SK-N-SH (cell line): ENCODE results near the gene TFPI.
"Not testable (repeated sequence)": the region's sequence is repeated elsewhere in the genome, so short reads cannot be mapped to it uniquely, and the experiment has no call there.

Experiments
- POLR2AphosphoS5 ChIP-seq: IDR thresholded peaks from 2 replicates; pipeline ENCODE4 v1.6.1; 2012; ENCODE audit warnings: low read depth, low read length
- TAF1 ChIP-seq: IDR thresholded peaks from 2 replicates; pipeline ENCODE4 v1.6.1; 2012; ENCODE audit warnings: low read depth, mild to moderate bottlenecking, low read length, moderate library complexity, borderline replicate concordance
- TF ChIP-seq, protein P1 (sequence below): fragments of 200-600 bp; sonication (generic); IDR thresholded peaks from 2 replicates; pipeline ENCODE4 v1.6.1; 2017; ENCODE audit warnings: antibody characterized with exemption, mild to moderate bottlenecking, moderate library complexity

DNA sequence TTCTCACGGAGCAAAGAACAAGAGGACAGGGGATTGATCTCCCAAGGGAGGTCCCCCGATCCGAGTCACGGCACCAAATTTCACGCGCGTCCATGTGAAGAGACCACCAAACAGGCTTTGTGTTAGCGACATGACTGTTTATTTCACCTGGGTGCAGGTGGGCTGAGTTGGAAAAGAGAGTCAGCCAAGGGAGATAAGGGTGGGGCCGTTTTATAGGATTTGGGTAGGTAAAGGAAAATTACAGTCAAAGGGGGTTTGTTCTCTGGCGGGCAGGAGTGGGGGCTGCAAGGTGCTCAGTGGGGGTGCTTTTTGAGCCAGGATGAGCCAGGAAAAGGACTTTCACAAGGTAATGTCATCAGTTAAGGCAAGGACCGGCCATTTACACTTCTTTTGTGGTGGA, 11.4 kb upstream of the TFPI start:
- TF ChIP-seq POLR2AphosphoS5, TAF1: not testable (repeated sequence)
- TF ChIP-seq, protein P1, sequence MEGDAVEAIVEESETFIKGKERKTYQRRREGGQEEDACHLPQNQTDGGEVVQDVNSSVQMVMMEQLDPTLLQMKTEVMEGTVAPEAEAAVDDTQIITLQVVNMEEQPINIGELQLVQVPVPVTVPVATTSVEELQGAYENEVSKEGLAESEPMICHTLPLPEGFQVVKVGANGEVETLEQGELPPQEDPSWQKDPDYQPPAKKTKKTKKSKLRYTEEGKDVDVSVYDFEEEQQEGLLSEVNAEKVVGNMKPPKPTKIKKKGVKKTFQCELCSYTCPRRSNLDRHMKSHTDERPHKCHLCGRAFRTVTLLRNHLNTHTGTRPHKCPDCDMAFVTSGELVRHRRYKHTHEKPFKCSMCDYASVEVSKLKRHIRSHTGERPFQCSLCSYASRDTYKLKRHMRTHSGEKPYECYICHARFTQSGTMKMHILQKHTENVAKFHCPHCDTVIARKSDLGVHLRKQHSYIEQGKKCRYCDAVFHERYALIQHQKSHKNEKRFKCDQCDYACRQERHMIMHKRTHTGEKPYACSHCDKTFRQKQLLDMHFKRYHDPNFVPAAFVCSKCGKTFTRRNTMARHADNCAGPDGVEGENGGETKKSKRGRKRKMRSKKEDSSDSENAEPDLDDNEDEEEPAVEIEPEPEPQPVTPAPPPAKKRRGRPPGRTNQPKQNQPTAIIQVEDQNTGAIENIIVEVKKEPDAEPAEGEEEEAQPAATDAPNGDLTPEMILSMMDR = not testable (repeated sequence)
